Esophagus squamous epithelium (tissue), 5 donors: ENCODE results near the gene E4F1. TPM values are rescaled to one million over a fixed set of nuclear protein-coding genes. Genes with fewer than 3 reads are reported as not detected.

Experiments
- DNase-seq: peaks from one replicate; lab custom pipeline; 2025; lab: John Stamatoyannopoulos, UW
- H3K27ac ChIP-seq, 4 donors: fragments of 200-600 bp; sonication (generic); one replicate each; pipeline ENCODE4 v1.5.1; 2016 to 2019; ENCODE audit warnings: mild to moderate bottlenecking in 1 of 4
- H3K27me3 ChIP-seq, 4 donors: fragments of 200-600 bp; sonication (generic); 1 replicate in 3 of 4; 2 replicates in 1 of 4; pipeline versions ENCODE4 v1.5.1 to v1.6.0; 2017 to 2021; ENCODE audit warnings: antibody characterized with exemption in 1 of 4
- H3K36me3 ChIP-seq, 3 donors: fragments of 200-600 bp; sonication (generic); one replicate each; pipeline ENCODE4 v1.5.1; 2016 to 2019
- H3K4me1 ChIP-seq, 3 donors: fragments of 200-600 bp; sonication (generic); one replicate each; pipeline ENCODE4 v1.5.1; 2017 to 2019
- H3K4me3 ChIP-seq, 4 donors: fragments of 200-600 bp; sonication (generic); 1 replicate in 3 of 4; 2 replicates in 1 of 4; pipeline ENCODE4 v1.5.1; 2016 to 2019; ENCODE audit warnings: mild to moderate bottlenecking in 2 of 4, moderate library complexity in 1 of 4
- H3K9me3 ChIP-seq, 3 donors: fragments of 200-600 bp; sonication (generic); one replicate each; pipeline ENCODE4 v1.5.1; 2016 to 2019
- CTCF ChIP-seq, 6 experiments: fragments of 450-650 bp in 4 of 6; fragments of 200-600 bp in 2 of 6; sonication (generic) in 2 of 6; IDR thresholded peaks; one replicate each; pipeline ENCODE4 v1.5.1; 2016 to 2019; ENCODE audit warnings: antibody characterized with exemption in 6 of 6, mild to moderate bottlenecking in 4 of 6, moderate library complexity in 4 of 6
- POLR2A ChIP-seq, 4 donors: fragments of 450-650 bp; IDR thresholded peaks; one replicate each; pipeline ENCODE4 v1.6.1; 2017; ENCODE audit warnings: antibody characterized with exemption in 4 of 4, mild to moderate bottlenecking in 4 of 4, moderate library complexity in 3 of 4
- WGBS, 2 donors: methylation state at CpG; one replicate each; pipeline ENCODE4 v1.1.5; 2018; 5-methylcytosine and 5-hydroxymethylcytosine counted together
- intact Hi-C: fragments of 100-400 bp; cut with DNase I; formaldehyde crosslinking; loops from one replicate; pipeline ENCODE4 v1.15.0; 2022
- small RNA-seq, 4 donors: library from RNA; depleted of rRNA; stranded (forward); fragments of <200 nt; gene quantifications; one replicate each; pipeline ENCODE3, GENCODE V24; 2016
- total RNA-seq, 4 donors: library from RNA; depleted of rRNA; stranded (reverse); fragments of >200 nt; gene quantifications; one replicate each; pipeline ENCODE4 v1.1.0, GENCODE V29; 2016
- donor health status: DM: yes; HTN: yes; CAD: no.

E4F1 gene
- total RNA-seq, 4 donors from 2014 or later, result 16.8 to 25.6 (median 19.2) TPM

GRCh38 chr16:2284797-2285576, 61.6 kb downstream of the E4F1 start:
- no peak overlapping the region for H3K4me3 ChIP-seq
- 79 to 91% methylated on average over 7 to 9 of the region's 35 CpGs for WGBS, 2 donors
- intact Hi-C loops, result no loop called here
- no peaks in the 10 kb centered on the region for H3K27me3 ChIP-seq
- no peak overlapping the region for H3K27ac ChIP-seq
- H3K4me1 ChIP-seq, result no peaks in the 10 kb centered on the region
- H3K9me3 ChIP-seq, result no peaks in the 10 kb centered on the region
- DNase-seq, result no peak
- H3K36me3 ChIP-seq, result peaks cover 0 to 51% (median 0%) of the 10 kb centered on the region in 3 donors
- TF ChIP-seq POLR2A (IDR thresholded peaks at IDR 0.05) (no peak), CTCF (IDR thresholded peaks at IDR 0.05) (no peak)

Small RNAs within 50 kb of the gene (small RNA-seq; reads per million reads assigned to genes)
- gene MIR3677 (0 to 0.30 (median 0) reads per million in 4 donors), gene MIR4717 (0 reads per million in 4 donors)

Other genes with a start within 250 kb of the E4F1 start
- 1 to 10 TPM in 2 of 4 donors, under 1 TPM in 2; 0.38 to 4.2 (median 1.8) TPM for gene NOXO1, start 242.1 kb upstream of the E4F1 start, total RNA-seq
- gene GFER, start 239.4 kb upstream of the E4F1 start, total RNA-seq, result 10 to 100 TPM in 2 of 4 donors, 1 to 10 TPM in 2; 5.6 to 30.4 (median 13.6) TPM
- gene SYNGR3, start 233.6 kb upstream of the E4F1 start, total RNA-seq, result 1 to 10 TPM in 2 of 4 donors, under 1 TPM in 1, not detected in 1; 0.38 to 1.0 (median 1.0) TPM
- 10 to 100 TPM; 31.3 to 56.1 (median 40.9) TPM for gene ZNF598, start 213.8 kb upstream of the E4F1 start, total RNA-seq
- gene NPW, start 203.8 kb upstream of the E4F1 start, total RNA-seq, result under 1 TPM in 1 of 4 donors, not detected in 3; 0.48 TPM
- 10 to 100 TPM; 11.6 to 31.7 (median 16.5) TPM for gene NHERF2, start 196.7 kb upstream of the E4F1 start, total RNA-seq
- gene NTHL1, start 175.8 kb upstream of the E4F1 start, total RNA-seq, result 10 to 100 TPM in 2 of 4 donors, 1 to 10 TPM in 2; 7.8 to 26.0 (median 10.0) TPM
- gene TSC2, start 175.6 kb upstream of the E4F1 start, total RNA-seq, result 10 to 100 TPM; 22.8 to 79.7 (median 41.2) TPM
- 100 to 1,000 TPM in 1 of 4 donors, 10 to 100 TPM in 3; 34.1 to 123 (median 64.1) TPM for gene PKD1, start 87.7 kb upstream of the E4F1 start, total RNA-seq
- gene RAB26, start 75.0 kb upstream of the E4F1 start, total RNA-seq, result 1 to 10 TPM in 2 of 4 donors, under 1 TPM in 2; 0.26 to 4.2 (median 0.99) TPM
- gene TRAF7, start 67.8 kb upstream of the E4F1 start, total RNA-seq, result 10 to 100 TPM; 46.9 to 79.6 (median 73.2) TPM
- under 1 TPM in 2 of 4 donors, not detected in 2; 0.04 to 0.38 TPM for gene CASKIN1, start 27.0 kb upstream of the E4F1 start, total RNA-seq
- gene MLST8, start 18.1 kb upstream of the E4F1 start, total RNA-seq, result 10 to 100 TPM; 33.1 to 48.8 (median 42.8) TPM
- 1 to 10 TPM in 3 of 4 donors, not detected in 1; 1.1 to 2.0 (median 1.6) TPM for gene BRICD5, start 12.7 kb upstream of the E4F1 start, total RNA-seq
- 10 to 100 TPM in 1 of 4 donors, 1 to 10 TPM in 3; 5.5 to 14.2 (median 7.4) TPM for gene PGP, start 8.8 kb upstream of the E4F1 start, total RNA-seq
- under 1 TPM in 3 of 4 donors, not detected in 1; 0.38 to 0.61 (median 0.57) TPM for gene DNASE1L2, start 12.9 kb downstream of the E4F1 start, total RNA-seq
- 10 to 100 TPM; 38.6 to 50.7 (median 42.6) TPM for gene ECI1, start 28.0 kb downstream of the E4F1 start, total RNA-seq
- gene RNPS1, start 44.5 kb downstream of the E4F1 start, total RNA-seq, result 100 to 1,000 TPM in 3 of 4 donors, 10 to 100 TPM in 1; 93.0 to 125 (median 114) TPM
- 1 to 10 TPM in 3 of 4 donors, under 1 TPM in 1; 0.70 to 3.2 (median 2.7) TPM for gene ABCA3, start 117.1 kb downstream of the E4F1 start, total RNA-seq
- 10 to 100 TPM in 2 of 4 donors, 1 to 10 TPM in 2; 5.9 to 18.6 (median 10.2) TPM for gene CCNF, start 205.9 kb downstream of the E4F1 start, total RNA-seq
- 10 to 100 TPM in 1 of 4 donors, 1 to 10 TPM in 3; 1.1 to 12.3 (median 4.4) TPM for gene TEDC2, start 236.5 kb downstream of the E4F1 start, total RNA-seq
- under 1 TPM in 1 of 4 donors, not detected in 3; 0.38 TPM for gene NTN3, start 247.7 kb downstream of the E4F1 start, total RNA-seq